WTC11 (cell line): ENCODE data around the gene YWHAQ. TPM values are rescaled to one million over a fixed set of nuclear protein-coding genes. Genes with fewer than 3 reads are reported as not detected.

Experiments
- ATAC-seq: fragments of 200-7000 bp; cut with Tn5 transposase; 2 replicates; pipeline ENCODE4 v1.10.0; 2021; ENCODE audit warnings: mild to moderate bottlenecking, moderate library complexity
- CTCF ChIA-PET: fragments of 300-600 bp; sonication (Branson Sonifier 250); formaldehyde crosslinking; loops from one replicate; lab custom pipeline; 2021; ENCODE audit warnings: antibody characterized with exemption; lab: Charles Lee
- POLR2A ChIA-PET: fragments of 350-600 bp; sonication (Branson Sonifier 250); formaldehyde crosslinking; loops from one replicate; lab custom pipeline; 2021; ENCODE audit warnings: antibody characterized with exemption; lab: Charles Lee
- DNase-seq: peaks from one replicate; pipeline ENCODE4 v3.0.0; 2021; ENCODE audit warnings: low spot score
- H3K27ac Mint-ChIP-seq: 2 replicates; pipeline ENCODE4 v1.8.0; 2021; ENCODE audit warnings: mixed read lengths
- H3K27me3 Mint-ChIP-seq: 2 replicates; pipeline ENCODE4 v1.8.0; 2021; ENCODE audit warnings: low read depth, mild to moderate bottlenecking, moderate library complexity, mixed read lengths
- H3K36me3 Mint-ChIP-seq: 2 replicates; pipeline ENCODE4 v1.8.0; 2021; ENCODE audit warnings: mixed read lengths
- H3K4me1 Mint-ChIP-seq: 2 replicates; pipeline ENCODE4 v1.8.0; 2022; ENCODE audit warnings: mixed read lengths
- H3K4me3 Mint-ChIP-seq: 2 replicates; pipeline ENCODE4 v1.8.0; 2021; ENCODE audit warnings: mild to moderate bottlenecking, moderate library complexity, mixed read lengths
- H3K9me3 Mint-ChIP-seq: 2 replicates; pipeline ENCODE4 v1.8.0; 2021; ENCODE audit warnings: mixed read lengths
- CREM ChIP-seq: sonication (generic); formaldehyde crosslinking; IDR thresholded peaks from 2 replicates; pipeline ENCODE4 v1.8.1; 2022; ENCODE audit warnings: mild to moderate bottlenecking, missing genetic modification reagents, moderate library complexity
- ETV6 ChIP-seq: sonication (generic); formaldehyde crosslinking; IDR thresholded peaks from 2 replicates; pipeline ENCODE4 v1.8.1; 2022; ENCODE audit warnings: mild to moderate bottlenecking, missing genetic modification reagents
- FOXJ3 ChIP-seq: sonication (generic); formaldehyde crosslinking; IDR thresholded peaks from 2 replicates; pipeline ENCODE4 v1.9.0; 2021; ENCODE audit warnings: missing genetic modification reagents, mild to moderate bottlenecking, borderline replicate concordance
- FOXP4 ChIP-seq: sonication (generic); formaldehyde crosslinking; IDR thresholded peaks from 2 replicates; pipeline ENCODE4 v1.8.0; 2022; ENCODE audit warnings: mild to moderate bottlenecking, missing genetic modification reagents
- NFE2L1 ChIP-seq: sonication (generic); formaldehyde crosslinking; IDR thresholded peaks from 2 replicates; pipeline ENCODE4 v1.8.1; 2023; ENCODE audit warnings: missing genetic modification reagents
- NR1H2 ChIP-seq: sonication (generic); formaldehyde crosslinking; IDR thresholded peaks from 2 replicates; pipeline ENCODE4 v1.9.0; 2021; ENCODE audit warnings: mild to moderate bottlenecking, moderate library complexity, missing genetic modification reagents
- PRRX2 ChIP-seq: fragments of 250-450 bp; sonication (Bioruptor Pico); IDR thresholded peaks from 2 replicates; pipeline ENCODE4 v1.8.0; 2021; ENCODE audit warnings: mild to moderate bottlenecking
- ZMAT4 ChIP-seq: fragments of 250-450 bp; sonication (Bioruptor Pico); IDR thresholded peaks from 2 replicates; pipeline ENCODE4 v1.9.0; 2021; ENCODE audit warnings: mild to moderate bottlenecking
- ZNF423 ChIP-seq: fragments of 250-450 bp; sonication (Bioruptor Pico); IDR thresholded peaks from 2 replicates; pipeline ENCODE4 v2.1.2; 2022; ENCODE audit warnings: mild to moderate bottlenecking, moderate library complexity
- ZNF425 ChIP-seq: fragments of 250-450 bp; sonication (Bioruptor Pico); conservative IDR thresholded peaks from 2 replicates; pipeline ENCODE4 v1.9.0; 2021; ENCODE audit warnings: mild to moderate bottlenecking
- total RNA-seq: library from RNA; stranded (reverse); gene quantifications from 3 replicates; pipeline ENCODE4 v1.2.3, GENCODE V29; 2021
- TF ChIP-seq, protein P1 (sequence below): sonication (generic); formaldehyde crosslinking; IDR thresholded peaks from 2 replicates; pipeline ENCODE4 v1.8.1; 2022; ENCODE audit warnings: low read depth, missing genetic modification reagents, borderline replicate concordance
- TF ChIP-seq, protein P2 (sequence below): sonication (generic); formaldehyde crosslinking; IDR thresholded peaks from 2 replicates; pipeline ENCODE4 v1.8.1; 2023; ENCODE audit warnings: mild to moderate bottlenecking, missing genetic modification reagents, borderline replicate concordance
- TF ChIP-seq, protein P3 (sequence below): fragments of 200-600 bp; IDR thresholded peaks from 2 replicates; pipeline ENCODE4 v1.8.0; 2022; ENCODE audit warnings: antibody characterized with exemption
- TF ChIP-seq, protein P4 (sequence below): sonication (generic); formaldehyde crosslinking; IDR thresholded peaks from 2 replicates; pipeline ENCODE4 v1.8.0; 2022; ENCODE audit warnings: missing genetic modification reagents
- TF ChIP-seq, protein P5 (sequence below): sonication (generic); formaldehyde crosslinking; IDR thresholded peaks from 2 replicates; pipeline ENCODE4 v1.8.1; 2023; ENCODE audit warnings: mild to moderate bottlenecking, missing genetic modification reagents

Gene YWHAQ
- total RNA-seq, 1 experiment from 2014 or later, result 395 TPM

DNA sequence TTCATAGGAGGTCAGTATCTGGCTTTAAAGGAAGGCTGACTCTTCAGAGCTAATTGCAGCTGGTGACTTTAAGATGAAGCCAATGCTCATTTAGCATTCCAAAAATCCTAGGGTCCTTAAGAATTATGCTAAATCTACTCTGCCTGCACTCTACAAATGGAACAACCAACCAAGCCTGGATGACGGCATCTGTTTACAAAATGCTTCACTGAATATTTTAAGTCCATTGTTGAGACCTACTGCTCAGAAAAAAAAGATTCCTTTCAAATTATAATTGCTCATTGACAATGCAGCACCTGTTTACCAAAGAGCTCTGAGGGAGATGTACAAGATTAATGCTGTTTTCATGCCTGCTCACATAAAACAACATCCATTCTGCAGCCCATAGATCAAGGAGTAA lies 31.4 kb downstream of the YWHAQ start (continued):
- TF ChIP-seq FOXJ3 (CRISPR knock-in tag) (no peak), FOXP4 (no peak), ETV6 (CRISPR knock-in tag) (no peak), CREM (no peak)
- TF ChIP-seq, protein P1, sequence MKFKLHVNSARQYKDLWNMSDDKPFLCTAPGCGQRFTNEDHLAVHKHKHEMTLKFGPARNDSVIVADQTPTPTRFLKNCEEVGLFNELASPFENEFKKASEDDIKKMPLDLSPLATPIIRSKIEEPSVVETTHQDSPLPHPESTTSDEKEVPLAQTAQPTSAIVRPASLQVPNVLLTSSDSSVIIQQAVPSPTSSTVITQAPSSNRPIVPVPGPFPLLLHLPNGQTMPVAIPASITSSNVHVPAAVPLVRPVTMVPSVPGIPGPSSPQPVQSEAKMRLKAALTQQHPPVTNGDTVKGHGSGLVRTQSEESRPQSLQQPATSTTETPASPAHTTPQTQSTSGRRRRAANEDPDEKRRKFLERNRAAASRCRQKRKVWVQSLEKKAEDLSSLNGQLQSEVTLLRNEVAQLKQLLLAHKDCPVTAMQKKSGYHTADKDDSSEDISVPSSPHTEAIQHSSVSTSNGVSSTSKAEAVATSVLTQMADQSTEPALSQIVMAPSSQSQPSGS (CRISPR knock-in tag), result no peak

GRCh38 chr2:9596621-9597311 lies 34.0 kb downstream of the YWHAQ start:
- Mint-ChIP-seq H3K27ac (peak overlapping the region; percentile 36; the same call in 1 of the 2 replicates), H3K27me3 (no peaks in the 10 kb centered on the region), H3K4me3 (no peak overlapping the region), H3K9me3 (peaks cover 21% of the 10 kb centered on the region), H3K36me3 (peaks cover 40% of the 10 kb centered on the region), H3K4me1 (peaks cover 8% of the 10 kb centered on the region; the same call in 1 of the 2 replicates)
- ChIA-PET POLR2A (interaction anchor here (0.7 kb wide), 1 partner anchor 129 kb away, joined by 4 read pairs; no protein-coding TSS in a partner anchor), CTCF (no interaction called here)
- DNase-seq (no peak), ATAC-seq (no peak)
- TF ChIP-seq, protein P2, sequence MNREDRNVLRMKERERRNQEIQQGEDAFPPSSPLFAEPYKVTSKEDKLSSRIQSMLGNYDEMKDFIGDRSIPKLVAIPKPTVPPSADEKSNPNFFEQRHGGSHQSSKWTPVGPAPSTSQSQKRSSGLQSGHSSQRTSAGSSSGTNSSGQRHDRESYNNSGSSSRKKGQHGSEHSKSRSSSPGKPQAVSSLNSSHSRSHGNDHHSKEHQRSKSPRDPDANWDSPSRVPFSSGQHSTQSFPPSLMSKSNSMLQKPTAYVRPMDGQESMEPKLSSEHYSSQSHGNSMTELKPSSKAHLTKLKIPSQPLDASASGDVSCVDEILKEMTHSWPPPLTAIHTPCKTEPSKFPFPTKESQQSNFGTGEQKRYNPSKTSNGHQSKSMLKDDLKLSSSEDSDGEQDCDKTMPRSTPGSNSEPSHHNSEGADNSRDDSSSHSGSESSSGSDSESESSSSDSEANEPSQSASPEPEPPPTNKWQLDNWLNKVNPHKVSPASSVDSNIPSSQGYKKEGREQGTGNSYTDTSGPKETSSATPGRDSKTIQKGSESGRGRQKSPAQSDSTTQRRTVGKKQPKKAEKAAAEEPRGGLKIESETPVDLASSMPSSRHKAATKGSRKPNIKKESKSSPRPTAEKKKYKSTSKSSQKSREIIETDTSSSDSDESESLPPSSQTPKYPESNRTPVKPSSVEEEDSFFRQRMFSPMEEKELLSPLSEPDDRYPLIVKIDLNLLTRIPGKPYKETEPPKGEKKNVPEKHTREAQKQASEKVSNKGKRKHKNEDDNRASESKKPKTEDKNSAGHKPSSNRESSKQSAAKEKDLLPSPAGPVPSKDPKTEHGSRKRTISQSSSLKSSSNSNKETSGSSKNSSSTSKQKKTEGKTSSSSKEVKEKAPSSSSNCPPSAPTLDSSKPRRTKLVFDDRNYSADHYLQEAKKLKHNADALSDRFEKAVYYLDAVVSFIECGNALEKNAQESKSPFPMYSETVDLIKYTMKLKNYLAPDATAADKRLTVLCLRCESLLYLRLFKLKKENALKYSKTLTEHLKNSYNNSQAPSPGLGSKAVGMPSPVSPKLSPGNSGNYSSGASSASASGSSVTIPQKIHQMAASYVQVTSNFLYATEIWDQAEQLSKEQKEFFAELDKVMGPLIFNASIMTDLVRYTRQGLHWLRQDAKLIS, result no peak
- TF ChIP-seq NFE2L1 (no peak), ZMAT4 (CRISPR knock-in tag) (no peak), ZNF423 (CRISPR knock-in tag) (no peak), ZNF425 (no peak), PRRX2 (CRISPR knock-in tag) (no peak), FOXJ3 (CRISPR knock-in tag) (no peak), NR1H2 (CRISPR knock-in tag) (no peak)
- TF ChIP-seq, protein P3, sequence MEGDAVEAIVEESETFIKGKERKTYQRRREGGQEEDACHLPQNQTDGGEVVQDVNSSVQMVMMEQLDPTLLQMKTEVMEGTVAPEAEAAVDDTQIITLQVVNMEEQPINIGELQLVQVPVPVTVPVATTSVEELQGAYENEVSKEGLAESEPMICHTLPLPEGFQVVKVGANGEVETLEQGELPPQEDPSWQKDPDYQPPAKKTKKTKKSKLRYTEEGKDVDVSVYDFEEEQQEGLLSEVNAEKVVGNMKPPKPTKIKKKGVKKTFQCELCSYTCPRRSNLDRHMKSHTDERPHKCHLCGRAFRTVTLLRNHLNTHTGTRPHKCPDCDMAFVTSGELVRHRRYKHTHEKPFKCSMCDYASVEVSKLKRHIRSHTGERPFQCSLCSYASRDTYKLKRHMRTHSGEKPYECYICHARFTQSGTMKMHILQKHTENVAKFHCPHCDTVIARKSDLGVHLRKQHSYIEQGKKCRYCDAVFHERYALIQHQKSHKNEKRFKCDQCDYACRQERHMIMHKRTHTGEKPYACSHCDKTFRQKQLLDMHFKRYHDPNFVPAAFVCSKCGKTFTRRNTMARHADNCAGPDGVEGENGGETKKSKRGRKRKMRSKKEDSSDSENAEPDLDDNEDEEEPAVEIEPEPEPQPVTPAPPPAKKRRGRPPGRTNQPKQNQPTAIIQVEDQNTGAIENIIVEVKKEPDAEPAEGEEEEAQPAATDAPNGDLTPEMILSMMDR, result no peak
- TF ChIP-seq, protein P4, sequence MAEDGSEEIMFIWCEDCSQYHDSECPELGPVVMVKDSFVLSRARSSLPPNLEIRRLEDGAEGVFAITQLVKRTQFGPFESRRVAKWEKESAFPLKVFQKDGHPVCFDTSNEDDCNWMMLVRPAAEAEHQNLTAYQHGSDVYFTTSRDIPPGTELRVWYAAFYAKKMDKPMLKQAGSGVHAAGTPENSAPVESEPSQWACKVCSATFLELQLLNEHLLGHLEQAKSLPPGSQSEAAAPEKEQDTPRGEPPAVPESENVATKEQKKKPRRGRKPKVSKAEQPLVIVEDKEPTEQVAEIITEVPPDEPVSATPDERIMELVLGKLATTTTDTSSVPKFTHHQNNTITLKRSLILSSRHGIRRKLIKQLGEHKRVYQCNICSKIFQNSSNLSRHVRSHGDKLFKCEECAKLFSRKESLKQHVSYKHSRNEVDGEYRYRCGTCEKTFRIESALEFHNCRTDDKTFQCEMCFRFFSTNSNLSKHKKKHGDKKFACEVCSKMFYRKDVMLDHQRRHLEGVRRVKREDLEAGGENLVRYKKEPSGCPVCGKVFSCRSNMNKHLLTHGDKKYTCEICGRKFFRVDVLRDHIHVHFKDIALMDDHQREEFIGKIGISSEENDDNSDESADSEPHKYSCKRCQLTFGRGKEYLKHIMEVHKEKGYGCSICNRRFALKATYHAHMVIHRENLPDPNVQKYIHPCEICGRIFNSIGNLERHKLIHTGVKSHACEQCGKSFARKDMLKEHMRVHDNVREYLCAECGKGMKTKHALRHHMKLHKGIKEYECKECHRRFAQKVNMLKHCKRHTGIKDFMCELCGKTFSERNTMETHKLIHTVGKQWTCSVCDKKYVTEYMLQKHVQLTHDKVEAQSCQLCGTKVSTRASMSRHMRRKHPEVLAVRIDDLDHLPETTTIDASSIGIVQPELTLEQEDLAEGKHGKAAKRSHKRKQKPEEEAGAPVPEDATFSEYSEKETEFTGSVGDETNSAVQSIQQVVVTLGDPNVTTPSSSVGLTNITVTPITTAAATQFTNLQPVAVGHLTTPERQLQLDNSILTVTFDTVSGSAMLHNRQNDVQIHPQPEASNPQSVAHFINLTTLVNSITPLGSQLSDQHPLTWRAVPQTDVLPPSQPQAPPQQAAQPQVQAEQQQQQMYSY (CRISPR knock-in tag), result no peak
- TF ChIP-seq, protein P5, sequence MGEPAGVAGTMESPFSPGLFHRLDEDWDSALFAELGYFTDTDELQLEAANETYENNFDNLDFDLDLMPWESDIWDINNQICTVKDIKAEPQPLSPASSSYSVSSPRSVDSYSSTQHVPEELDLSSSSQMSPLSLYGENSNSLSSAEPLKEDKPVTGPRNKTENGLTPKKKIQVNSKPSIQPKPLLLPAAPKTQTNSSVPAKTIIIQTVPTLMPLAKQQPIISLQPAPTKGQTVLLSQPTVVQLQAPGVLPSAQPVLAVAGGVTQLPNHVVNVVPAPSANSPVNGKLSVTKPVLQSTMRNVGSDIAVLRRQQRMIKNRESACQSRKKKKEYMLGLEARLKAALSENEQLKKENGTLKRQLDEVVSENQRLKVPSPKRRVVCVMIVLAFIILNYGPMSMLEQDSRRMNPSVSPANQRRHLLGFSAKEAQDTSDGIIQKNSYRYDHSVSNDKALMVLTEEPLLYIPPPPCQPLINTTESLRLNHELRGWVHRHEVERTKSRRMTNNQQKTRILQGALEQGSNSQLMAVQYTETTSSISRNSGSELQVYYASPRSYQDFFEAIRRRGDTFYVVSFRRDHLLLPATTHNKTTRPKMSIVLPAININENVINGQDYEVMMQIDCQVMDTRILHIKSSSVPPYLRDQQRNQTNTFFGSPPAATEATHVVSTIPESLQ (CRISPR knock-in tag), result no peak
